ENCODE results near the gene ACSM2A.
A peak's percentile ranks its signal among the peaks of the same experiment; 100 is the strongest.
"Not testable (repeated sequence)": the region's sequence is repeated elsewhere in the genome, so short reads cannot be mapped to it uniquely, and the experiment has no call there.

Gene ACSM2A

GRCh38 chr16:20459227-20459626 lies 7.9 kb downstream of the ACSM2A start:
- DNase-seq = not testable (repeated sequence)

GRCh38 chr16:20460313-20460712 lies 9.0 kb downstream of the ACSM2A start:
- not testable (repeated sequence) for DNase-seq

DNA sequence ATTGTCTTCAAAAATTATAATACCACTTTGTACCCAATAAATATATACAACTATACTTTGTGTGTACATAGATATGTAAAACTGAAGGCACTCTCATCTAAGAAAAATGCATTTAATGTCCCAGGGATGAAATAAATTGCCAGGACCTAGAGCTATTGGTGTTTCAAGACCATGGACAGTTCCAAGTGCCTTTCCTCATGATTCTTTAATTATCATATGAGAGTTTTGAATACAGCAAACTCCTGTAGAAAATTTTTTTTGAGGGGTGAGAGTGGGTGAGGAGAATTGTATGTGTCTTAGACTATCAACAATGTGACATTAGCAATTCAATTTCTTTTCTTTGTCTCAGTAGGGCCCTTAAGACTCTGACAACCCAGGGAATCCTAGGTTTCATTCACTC lies 17.6 kb downstream of the ACSM2A start:
- DNase-seq = not testable (repeated sequence)

DNA sequence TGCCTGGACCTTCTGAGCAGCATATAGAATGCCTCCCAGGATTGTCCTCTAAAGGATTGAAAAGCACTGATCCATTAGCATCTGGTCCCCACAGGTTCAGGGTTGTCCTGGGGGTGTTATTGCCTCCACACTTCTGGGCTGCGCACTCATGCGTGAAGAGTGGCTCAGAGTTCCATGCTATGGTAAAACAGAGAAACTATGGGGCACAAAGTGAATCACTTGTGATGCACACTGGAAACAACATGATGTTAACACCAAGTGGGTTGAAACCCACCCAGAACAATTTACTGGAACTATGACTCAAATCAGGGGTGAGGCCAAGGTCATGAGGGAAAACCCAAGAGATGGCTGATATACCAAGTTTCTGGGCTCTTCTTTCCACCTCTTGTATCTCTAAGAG lies 18.6 kb downstream of the ACSM2A start:
- DNase-seq = not testable (repeated sequence)

DNA sequence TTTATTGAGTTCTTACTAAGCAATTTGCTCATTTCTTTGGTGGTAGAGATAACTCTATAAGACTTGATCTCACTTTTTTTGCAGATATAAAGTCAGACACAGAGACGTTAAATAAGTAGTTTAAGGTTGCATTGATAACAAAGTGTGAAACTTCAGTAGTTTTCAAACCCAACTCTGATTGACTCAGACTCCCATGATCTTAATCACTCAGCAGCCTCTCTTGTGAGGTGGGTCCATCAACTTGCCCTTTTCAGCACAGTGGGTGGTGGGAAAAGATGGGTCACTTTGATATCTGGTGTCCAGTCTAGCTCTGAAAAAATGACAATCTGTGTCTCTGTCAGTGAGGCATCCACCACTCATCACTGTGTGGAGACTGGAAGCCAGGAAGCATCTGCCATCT lies 19.4 kb downstream of the ACSM2A start:
- DNase-seq = not testable (repeated sequence)

DNA sequence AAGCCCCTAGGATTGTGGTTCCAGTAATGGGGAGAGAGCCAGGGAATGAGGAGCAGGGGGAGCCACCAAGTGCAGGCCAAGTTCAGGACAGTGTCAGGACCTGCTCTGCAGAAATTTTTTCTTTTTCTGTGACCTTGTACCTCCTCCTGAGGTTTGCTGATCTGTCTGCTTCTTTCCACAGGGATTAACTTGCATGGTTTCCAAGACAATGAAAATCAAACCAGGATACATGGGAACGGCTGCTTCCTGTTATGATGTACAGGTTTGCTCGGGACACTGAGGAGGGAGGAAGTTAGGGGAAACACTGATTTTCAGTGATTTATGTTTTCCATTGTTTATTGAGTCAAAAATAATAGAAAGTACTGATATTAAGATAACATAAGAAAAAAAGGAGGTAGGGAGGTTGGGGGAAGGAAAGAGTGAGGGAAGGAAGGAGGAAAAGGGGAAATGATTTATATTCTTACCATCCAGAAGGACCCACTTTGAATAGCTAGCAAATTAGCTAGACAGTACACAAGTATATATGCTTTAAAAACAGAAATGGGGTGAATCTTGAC lies 25.9 kb downstream of the ACSM2A start:
- not testable (repeated sequence) for DNase-seq

DNA sequence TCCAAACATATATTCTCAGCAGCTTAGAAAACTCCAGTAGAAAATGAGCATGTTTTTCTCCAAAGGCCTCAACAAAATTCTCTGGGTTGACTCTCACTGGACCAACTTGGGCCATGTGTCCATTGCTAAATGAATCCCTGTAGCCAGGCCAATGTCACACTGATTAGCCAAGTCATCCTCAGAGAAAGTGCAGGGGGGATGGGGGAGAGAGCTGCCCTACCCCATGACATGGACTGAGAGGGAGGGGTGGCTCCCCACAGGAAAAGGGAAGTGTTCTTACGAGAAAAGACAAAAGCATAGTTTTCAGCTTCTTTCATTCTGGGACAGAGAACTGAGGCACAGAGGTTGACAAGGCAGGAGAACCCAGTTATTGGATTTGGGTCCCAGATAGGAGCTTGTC lies 32.7 kb downstream of the ACSM2A start:
- not testable (repeated sequence) for DNase-seq

GRCh38 chr16:20484726-20485125 lies 33.4 kb downstream of the ACSM2A start:
- no peak for DNase-seq

DNA sequence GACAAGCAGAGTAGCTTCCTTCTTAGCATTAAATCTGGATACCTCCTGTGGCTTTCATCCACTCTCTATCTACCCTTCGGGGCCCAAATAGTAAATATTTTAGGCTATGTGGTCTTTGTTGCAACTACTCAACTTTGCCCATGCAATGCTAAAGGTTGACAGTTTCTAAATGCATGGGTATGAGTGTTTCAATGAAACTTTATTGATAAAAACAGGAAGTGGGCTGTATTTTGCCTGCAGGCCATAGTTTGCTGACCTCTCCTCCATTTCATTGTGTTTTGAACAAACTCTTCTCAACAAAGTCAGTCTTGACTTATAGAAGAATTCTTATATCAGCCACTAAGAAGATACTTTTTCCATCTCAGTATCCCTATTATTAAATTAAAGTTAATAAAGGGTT lies 34.1 kb downstream of the ACSM2A start:
- DNase-seq = no peak

- DNase-seq = not testable (repeated sequence)
These were observed 39.7 kb downstream of the ACSM2A start for GRCh38 chr16:20490994-20491393.

- not testable (repeated sequence) for DNase-seq
These were observed 40.1 kb downstream of the ACSM2A start for GRCh38 chr16:20491448-20491847.

DNA sequence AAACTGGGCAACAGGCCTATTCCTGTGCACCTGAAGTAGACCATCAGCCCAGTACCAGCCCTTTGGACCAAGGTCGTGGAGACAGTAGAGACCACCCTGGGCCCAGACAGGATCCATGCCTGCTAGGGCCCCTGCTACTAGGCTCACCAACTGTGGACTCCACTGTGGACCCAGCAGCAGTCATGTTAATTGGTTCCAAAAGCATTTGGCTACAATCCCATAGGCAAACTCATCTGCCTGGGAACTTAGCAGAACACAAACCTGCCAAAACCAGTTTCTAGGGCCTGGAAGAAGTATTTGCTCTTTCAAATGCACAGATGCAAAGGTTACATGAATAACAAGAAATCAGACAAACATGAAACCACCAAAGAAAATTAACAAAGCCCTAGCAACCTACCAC lies 53.1 kb downstream of the ACSM2A start:
- peak; percentile 0 for DNase-seq

DNA sequence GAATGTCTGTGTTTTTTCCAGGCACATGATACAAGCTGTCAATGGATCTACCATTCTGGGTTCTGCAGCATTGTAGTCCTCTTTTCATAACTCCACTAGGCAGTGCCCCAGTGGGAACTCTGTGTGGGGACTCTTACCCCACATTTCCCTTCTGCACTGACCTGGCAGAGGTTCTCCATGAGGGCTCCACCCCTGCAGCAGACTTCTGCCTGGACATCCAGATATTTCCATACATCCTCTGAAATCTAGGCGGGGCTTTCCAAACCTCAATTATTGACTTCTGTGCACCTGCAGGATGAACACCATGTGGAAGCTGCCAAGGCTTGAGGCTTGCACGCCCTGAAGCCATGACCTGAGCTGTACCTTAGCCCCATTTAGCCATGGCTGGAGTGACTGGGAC lies 56.0 kb downstream of the ACSM2A start:
- DNase-seq = no peak

GRCh38 chr16:20510323-20510722 lies 59.0 kb downstream of the ACSM2A start:
- no peak for DNase-seq

- DNase-seq = no peak
These were observed 64.4 kb downstream of the ACSM2A start for GRCh38 chr16:20515688-20516090.

DNA sequence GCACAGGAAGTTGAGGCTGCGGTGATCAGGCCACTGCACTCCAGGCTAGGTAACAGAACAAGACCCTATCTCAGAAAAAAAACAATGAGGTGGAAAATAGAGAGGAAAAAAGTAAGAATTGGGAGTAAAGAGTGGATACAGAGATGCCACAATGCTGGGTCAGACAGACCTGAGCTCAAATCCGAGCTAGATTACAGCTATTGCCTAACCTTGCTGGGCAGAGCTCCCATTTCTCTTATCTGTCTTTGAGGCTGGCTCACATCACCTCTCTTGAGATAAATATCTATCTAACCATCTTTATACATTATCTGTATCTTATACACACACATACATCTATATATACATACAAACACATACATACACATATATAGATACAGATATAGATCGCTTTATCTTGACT lies 65.8 kb downstream of the ACSM2A start:
- DNase-seq = no peak

- no peak for DNase-seq
These were observed 67.9 kb downstream of the ACSM2A start for GRCh38 chr16:20519231-20519630.

- DNase-seq = no peak
These were observed 68.8 kb downstream of the ACSM2A start for GRCh38 chr16:20520103-20520502.

DNA sequence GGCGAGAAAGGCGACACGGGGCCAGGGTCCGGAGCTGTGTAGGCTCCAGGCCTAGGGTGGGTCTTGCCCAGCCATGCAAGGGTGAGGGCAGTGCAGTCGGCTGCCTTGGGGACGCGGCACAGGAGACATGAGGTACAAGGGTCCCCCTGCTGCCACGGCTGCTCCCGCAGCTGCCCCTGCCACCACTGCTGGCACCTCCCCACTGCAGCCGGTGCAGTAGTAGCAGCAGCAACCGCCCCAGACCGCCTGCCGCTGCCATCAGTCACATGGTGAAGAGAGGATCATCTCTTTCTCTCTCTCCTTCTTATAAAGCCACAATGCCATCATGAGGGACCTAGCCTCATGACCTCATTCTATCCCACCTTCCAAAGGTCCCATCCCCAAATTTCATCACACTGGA lies 80.5 kb downstream of the ACSM2A start:
- DNase-seq = not testable (repeated sequence)

GRCh38 chr16:20532284-20532792 lies 81.0 kb downstream of the ACSM2A start:
- not testable (repeated sequence) for DNase-seq

DNA sequence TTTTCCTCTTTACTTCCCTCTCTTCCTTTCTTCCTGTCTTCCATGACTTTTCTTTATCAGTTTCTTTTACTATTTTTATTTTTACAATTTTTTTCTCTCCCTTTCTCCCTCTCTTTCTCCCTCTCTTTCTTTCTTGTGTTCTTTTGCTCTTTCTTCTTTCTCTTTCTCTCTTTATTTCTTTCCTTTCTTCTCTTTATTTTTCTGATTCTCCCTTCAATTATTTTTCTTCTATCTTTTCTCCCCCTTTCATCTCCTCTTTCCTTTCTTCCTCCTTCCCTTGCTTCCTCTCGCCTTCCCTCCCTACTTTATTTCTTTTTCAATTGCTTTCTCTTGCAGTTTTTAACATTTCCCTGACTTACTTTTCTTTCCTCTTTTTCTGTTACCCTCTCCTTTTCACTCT lies 85.3 kb downstream of the ACSM2A start:
- DNase-seq = not testable (repeated sequence)

All from NCI-H146 (cell line).